Loucy (cell line): ENCODE results near the gene GP1BA.
"Not testable (repeated sequence)": the region's sequence is repeated elsewhere in the genome, so short reads cannot be mapped to it uniquely, and the experiment has no call there.

Experiments
- H2AFZ ChIP-seq: fragments of 200-600 bp; sonication (generic); 2 replicates; pipeline ENCODE4 v1.6.0; 2016; ENCODE audit warnings: antibody characterized with exemption, mild to moderate bottlenecking, low read length, moderate library complexity
- H3F3A ChIP-seq: fragments of 200-600 bp; 2 replicates; pipeline ENCODE4 v1.6.0; 2016; ENCODE audit warnings: antibody characterized with exemption, low read depth, mild to moderate bottlenecking
- H3K27me3 ChIP-seq: fragments of 200-600 bp; sonication (generic); 2 replicates; pipeline ENCODE4 v1.6.1; 2014; ENCODE audit warnings: low read length, mild to moderate bottlenecking; ENCODE audit not compliant: insufficient read depth, poor library complexity, severe bottlenecking
- H3K36me3 ChIP-seq: fragments of 200-600 bp; sonication (generic); 2 replicates; pipeline ENCODE4 v1.6.1; 2016; ENCODE audit warnings: low read length; ENCODE audit not compliant: insufficient read depth
- H3K4me1 ChIP-seq: fragments of 200-600 bp; sonication (generic); 2 replicates; pipeline ENCODE4 v1.5.1; 2014; ENCODE audit warnings: low read length, mild to moderate bottlenecking; ENCODE audit not compliant: insufficient read depth, poor library complexity, severe bottlenecking
- H3K4me2 ChIP-seq: fragments of 200-600 bp; sonication (generic); 2 replicates; pipeline ENCODE4 v1.6.0; 2014; ENCODE audit warnings: antibody characterized with exemption, low read length, low read depth, mild to moderate bottlenecking; ENCODE audit not compliant: poor library complexity, severe bottlenecking
- H3K4me3 ChIP-seq: fragments of 200-600 bp; sonication (generic); 2 replicates; pipeline ENCODE4 v1.5.1; 2014; ENCODE audit warnings: low read length, mild to moderate bottlenecking, mixed read lengths; ENCODE audit not compliant: poor library complexity, severe bottlenecking
- H3K79me2 ChIP-seq: fragments of 200-600 bp; sonication (generic); 2 replicates; pipeline ENCODE4 v1.6.1; 2014; ENCODE audit warnings: low read length; ENCODE audit not compliant: insufficient read depth
- H3K9ac ChIP-seq: fragments of 200-600 bp; sonication (generic); 2 replicates; pipeline ENCODE4 v1.6.0; 2014; ENCODE audit warnings: mild to moderate bottlenecking, low read depth, low read length, moderate library complexity; ENCODE audit not compliant: poor library complexity, severe bottlenecking
- H3K9me2 ChIP-seq: fragments of 200-600 bp; sonication (generic); replicated peaks from 2 replicates; pipeline ENCODE4 v1.6.1; 2016; ENCODE audit warnings: low read depth, low read length, mixed read lengths
- H3K9me3 ChIP-seq: fragments of 200-600 bp; sonication (generic); 2 replicates; pipeline ENCODE4 v1.6.1; 2014; ENCODE audit warnings: mild to moderate bottlenecking, antibody characterized with exemption, low read length, low read depth; ENCODE audit not compliant: insufficient read depth
- H4K20me1 ChIP-seq: fragments of 200-600 bp; sonication (generic); 2 replicates; pipeline ENCODE4 v1.6.0; 2014; ENCODE audit warnings: antibody characterized with exemption, low read length, mild to moderate bottlenecking; ENCODE audit not compliant: insufficient read depth, poor library complexity, severe bottlenecking
- CTCF ChIP-seq: fragments of 200-600 bp; sonication (generic); conservative IDR thresholded peaks from 2 replicates; pipeline ENCODE4 v1.5.1; 2014; ENCODE audit warnings: mild to moderate bottlenecking, antibody characterized with exemption, low read length
- EZH2phosphoT487 ChIP-seq: fragments of 200-600 bp; IDR thresholded peaks from 2 replicates; pipeline ENCODE4 v1.6.1; 2018; ENCODE audit warnings: antibody characterized with exemption, mild to moderate bottlenecking, moderate library complexity, borderline replicate concordance

Gene GP1BA

GRCh38 chr17:4901648-4902344, 30.3 kb upstream of the GP1BA start:
- no peak overlapping the region for H2AFZ ChIP-seq
- peaks cover 8% of the 10 kb centered on the region for H3K4me1 ChIP-seq
- no peak overlapping the region for H3K9ac ChIP-seq
- no peak overlapping the region for H3K4me3 ChIP-seq
- TF ChIP-seq EZH2phosphoT487 (no peak), CTCF (no peak)
- H3K27me3 ChIP-seq, result no peaks in the 10 kb centered on the region
- no peaks in the 10 kb centered on the region for H4K20me1 ChIP-seq
- no peaks in the 10 kb centered on the region; the same call in 1 of the 2 replicates for H3K36me3 ChIP-seq
- H3K4me2 ChIP-seq, result no peak overlapping the region
- no peaks in the 10 kb centered on the region for H3F3A ChIP-seq
- H3K9me3 ChIP-seq, result no peaks in the 10 kb centered on the region
- H3K79me2 ChIP-seq, result no peaks in the 10 kb centered on the region
- no peaks in the 10 kb centered on the region for H3K9me2 ChIP-seq

GRCh38 chr17:4902540-4902939, 29.5 kb upstream of the GP1BA start:
- no peaks in the 10 kb centered on the region for H3K9me3 ChIP-seq
- no peaks in the 10 kb centered on the region for H3K27me3 ChIP-seq
- no peak overlapping the region for H3K9ac ChIP-seq
- H3K79me2 ChIP-seq, result no peaks in the 10 kb centered on the region
- H2AFZ ChIP-seq, result no peak overlapping the region
- peaks cover 8% of the 10 kb centered on the region for H3K4me1 ChIP-seq
- H3K4me2 ChIP-seq, result peak overlapping the region; percentile 82
- no peaks in the 10 kb centered on the region for H4K20me1 ChIP-seq
- no peaks in the 10 kb centered on the region for H3K9me2 ChIP-seq
- TF ChIP-seq CTCF (no peak), EZH2phosphoT487 (no peak)
- H3K36me3 ChIP-seq, result no peaks in the 10 kb centered on the region
- peak overlapping the region; percentile 51 for H3K4me3 ChIP-seq
- no peaks in the 10 kb centered on the region for H3F3A ChIP-seq

- Histone ChIP-seq H3K4me1 (peaks cover 8% of the 10 kb centered on the region), H3K9ac (no peak within 1 kb of the TSS), H3K9me3 (no peaks in the 10 kb centered on the region), H3K9me2 (no peaks in the 10 kb centered on the region), H4K20me1 (no peaks in the 10 kb centered on the region), H3K27me3 (no peaks in the 10 kb centered on the region), H3K4me3 (peak within 1 kb of the TSS; percentile 51), H3K79me2 (no peaks in the 10 kb centered on the region), H3K36me3 (no peaks in the 10 kb centered on the region), H3K4me2 (peak within 1 kb of the TSS; percentile 82), H2AFZ (peak within 1 kb of the TSS; percentile 57), H3F3A (no peaks in the 10 kb centered on the region)
- TF ChIP-seq EZH2phosphoT487 (no peak), CTCF (peak; percentile 83)
These were observed 28.8 kb upstream of the GP1BA start, which contains the start of gene CHRNE for GRCh38 chr17:4903051-4903818. Gene CHRNE (minus strand): TSS chr17:4903098. CDS start chr17:4903063, 35 bp downstream.

- H3K4me3 ChIP-seq, H3F3A ChIP-seq, H3K9me2 ChIP-seq, H3K4me2 ChIP-seq, H3K79me2 ChIP-seq, H3K36me3 ChIP-seq, H3K9me3 ChIP-seq, H2AFZ ChIP-seq, H4K20me1 ChIP-seq, H3K27me3 ChIP-seq, H3K9ac ChIP-seq: not testable (repeated sequence)
- H3K4me1 ChIP-seq, result peaks cover 14% of the 10 kb centered on the region
These were observed 25.4 kb upstream of the GP1BA start for GRCh38 chr17:4906642-4907041.
